Measurements from ENCODE around the gene SPSB1.

The SPSB1 gene

DNA sequence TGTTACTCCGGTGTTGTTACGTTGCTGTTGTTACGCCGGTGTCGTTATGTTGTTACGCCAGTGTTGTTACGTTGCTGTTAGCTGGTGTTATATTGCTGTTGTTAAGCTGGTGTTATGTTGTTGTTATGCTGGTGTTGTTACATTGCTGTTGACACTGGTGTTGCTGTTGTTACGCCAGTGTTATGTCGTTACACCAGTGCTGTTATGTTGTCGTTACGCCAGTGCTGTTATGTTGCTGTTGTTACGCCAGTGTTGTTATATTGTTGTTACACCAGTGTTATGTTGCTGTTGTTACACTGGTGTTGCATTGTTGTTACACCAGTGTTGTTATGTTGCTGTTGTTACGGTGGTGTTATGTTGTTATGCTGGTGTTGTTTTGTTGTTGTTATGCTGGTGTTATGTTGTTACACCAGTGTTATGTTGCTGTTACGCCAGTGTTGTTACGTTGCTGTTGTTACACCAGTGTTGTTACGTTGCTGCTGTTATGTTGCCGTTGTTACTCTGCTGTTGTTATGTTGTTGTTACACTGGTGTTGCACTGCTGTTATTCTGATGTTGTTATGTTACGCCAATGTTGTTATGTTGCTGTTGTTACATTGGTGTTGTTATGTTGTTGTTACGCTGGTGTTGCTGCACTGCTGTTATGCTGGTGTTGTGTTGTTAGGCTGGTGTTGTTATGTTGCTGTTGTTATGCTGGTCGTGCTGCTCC is 32.5 kb upstream of the SPSB1 start:
- DNase-seq, result no peak

DNA sequence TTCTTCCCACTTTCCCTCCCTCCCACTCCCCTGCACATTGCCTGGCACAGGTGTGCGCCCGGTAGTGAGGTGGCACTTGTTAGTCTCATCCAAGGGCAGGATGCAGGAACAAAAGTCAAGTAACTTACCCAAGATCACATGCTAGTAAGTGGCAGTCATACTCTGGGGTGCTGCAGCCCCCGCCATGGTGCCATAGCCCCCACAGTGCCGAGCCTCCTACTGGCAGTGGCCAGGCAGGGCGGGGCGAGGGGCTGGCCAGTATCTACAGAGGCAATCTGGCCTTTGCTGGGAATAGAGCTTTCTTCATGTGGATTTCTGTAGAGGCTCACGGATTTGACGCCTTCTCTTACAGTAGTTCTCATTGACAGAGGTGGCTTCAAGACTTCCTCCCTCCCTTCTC is 31.2 kb upstream of the SPSB1 start:
- DNase-seq, result no peak

DNA sequence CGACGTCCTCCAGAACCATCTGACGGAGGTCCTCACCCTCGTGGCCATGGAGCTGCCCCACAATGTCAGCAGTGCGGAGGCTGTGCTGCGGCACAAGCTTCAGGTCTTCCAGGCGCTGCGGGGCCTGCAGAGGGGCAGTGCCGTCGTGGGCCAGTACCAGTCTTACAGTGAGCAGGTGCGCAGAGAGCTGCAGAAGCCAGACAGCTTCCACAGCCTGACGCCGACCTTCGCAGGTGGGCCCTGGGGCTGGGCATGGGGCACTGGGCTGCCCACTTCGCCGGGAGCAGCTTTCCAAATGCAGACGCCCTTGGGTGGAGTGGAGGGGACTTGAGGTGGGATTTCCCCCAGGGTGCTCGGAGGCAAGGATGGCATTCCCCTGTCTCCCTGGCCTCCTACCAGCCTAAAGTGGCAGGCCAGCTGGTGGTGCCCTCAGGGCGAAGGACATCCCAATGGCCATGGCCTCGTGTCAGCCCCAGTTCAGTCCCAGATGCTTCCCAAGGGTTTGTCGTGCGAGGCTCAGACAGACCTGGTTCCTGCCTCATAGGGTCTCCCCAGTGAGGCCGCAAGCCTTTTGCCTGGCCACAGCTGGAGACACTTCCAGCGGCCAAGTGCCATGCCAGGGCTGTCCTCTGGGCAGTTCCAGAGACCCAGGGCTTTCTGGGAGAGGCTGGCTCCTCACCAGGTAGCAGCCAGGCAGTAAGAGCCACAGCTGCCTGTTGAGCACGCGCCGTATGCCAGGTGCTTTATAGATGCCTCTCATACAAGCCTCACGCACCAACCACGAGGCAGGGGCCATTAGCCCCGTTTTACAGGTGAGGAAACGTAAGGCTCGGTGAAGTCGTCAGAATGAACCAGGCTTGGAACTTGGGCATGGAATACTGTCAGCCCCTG is 30.4 kb upstream of the SPSB1 start:
- no peak for DNase-seq

DNA sequence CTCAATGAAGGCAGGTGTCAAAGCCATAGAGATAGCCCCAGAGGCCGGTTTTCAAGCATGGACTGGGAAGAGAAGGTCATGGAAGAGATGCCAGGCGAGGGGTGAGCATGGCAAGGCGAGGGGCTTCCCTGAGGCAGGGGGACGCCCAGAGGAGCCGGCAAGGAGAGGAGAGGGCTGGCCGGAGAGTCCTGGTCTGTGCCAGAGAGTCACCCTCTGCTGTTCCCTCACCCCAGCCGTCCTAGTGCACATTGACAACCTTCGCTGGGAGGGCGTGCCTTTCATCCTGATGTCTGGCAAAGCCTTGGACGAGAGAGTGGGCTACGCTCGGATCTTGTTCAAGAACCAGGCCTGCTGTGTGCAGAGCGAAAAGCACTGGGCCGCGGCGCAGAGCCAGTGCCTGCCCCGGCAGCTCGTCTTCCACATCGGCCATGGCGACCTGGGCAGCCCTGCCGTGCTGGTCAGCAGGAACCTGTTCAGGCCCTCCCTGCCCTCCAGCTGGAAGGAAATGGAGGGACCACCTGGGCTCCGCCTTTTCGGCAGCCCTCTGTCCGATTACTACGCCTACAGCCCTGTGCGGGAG is 29.3 kb upstream of the SPSB1 start:
- no peak for DNase-seq

DNA sequence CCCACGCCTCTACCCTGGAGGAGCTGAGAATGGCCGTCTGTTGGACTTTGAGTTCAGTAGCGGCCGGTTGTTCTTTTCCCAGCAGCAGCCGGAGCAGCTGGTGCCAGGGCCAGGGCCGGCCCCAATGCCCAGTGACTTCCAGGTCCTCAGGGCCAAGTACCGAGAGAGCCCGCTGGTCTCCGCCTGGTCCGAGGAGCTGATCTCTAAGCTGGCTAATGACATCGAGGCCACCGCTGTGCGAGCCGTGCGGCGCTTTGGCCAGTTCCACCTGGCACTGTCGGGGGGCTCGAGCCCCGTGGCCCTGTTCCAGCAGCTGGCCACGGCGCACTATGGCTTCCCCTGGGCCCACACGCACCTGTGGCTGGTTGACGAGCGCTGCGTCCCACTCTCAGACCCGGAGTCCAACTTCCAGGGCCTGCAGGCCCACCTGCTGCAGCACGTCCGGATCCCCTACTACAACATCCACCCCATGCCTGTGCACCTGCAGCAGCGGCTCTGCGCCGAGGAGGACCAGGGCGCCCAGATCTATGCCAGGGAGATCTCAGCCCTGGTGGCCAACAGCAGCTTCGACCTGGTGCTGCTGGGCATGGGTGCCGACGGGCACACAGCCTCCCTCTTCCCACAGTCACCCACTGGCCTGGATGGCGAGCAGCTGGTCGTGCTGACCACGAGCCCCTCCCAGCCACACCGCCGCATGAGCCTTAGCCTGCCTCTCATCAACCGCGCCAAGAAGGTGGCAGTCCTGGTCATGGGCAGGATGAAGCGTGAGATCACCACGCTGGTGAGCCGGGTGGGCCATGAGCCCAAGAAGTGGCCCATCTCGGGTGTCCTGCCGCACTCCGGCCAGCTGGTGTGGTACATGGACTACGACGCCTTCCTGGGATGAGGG is 28.5 kb upstream of the SPSB1 start:
- no peak for DNase-seq

DNA sequence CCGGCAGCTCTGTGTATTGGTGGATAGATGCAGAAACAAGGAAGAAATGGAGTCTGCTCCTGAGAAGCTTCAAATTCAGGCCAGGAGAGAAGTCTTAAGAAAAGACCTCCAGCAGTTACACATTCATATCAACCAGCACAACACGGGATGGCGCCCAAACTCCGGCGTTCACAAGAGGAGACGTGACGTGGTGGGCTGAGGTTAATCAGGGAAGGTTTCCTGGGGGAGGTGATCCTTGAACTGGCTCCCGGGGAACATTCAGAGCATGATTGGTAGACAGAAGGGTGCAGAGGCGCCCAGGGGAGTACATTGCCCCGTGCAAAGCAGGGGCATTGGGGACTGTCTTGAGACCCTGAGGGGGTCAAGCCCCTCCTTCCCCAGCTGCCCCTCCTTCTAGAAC is 27.7 kb upstream of the SPSB1 start:
- DNase-seq, result no peak

DNA sequence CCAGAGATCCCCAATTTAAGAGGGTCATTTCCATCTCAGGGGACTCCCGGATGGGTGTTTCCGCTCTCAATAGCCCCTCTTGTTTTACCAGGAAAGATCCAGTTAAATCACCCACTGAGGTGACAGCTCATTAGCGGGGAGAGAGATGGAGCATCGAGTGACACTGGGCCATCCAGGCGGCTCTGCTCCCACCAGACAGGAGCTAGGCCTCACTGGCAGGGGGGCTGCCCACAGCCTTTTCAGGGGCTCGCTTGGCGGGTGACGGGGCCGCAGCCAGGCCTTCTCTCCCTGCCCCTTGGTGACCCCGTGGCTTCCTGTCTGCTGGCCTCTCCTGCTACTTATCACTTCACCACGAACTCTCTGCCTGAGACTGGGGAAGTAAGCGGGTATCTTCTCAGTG is 26.7 kb upstream of the SPSB1 start:
- no peak for DNase-seq

DNA sequence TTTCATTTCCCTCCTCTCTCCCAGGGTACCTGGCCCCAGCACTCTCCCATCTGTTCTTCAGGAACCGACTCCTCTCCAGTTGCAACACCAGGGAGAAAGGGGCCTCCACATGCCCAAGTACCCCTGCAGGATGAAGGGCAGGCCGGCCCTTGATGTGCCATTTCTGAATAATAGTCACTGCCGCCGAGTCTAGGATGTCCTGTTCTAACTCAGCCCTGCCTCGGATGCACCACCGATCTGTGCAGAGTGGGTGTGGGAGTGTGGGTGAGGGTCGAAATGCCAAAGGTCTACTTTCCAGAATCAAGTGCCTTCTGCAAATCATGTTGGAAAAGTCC is 25.4 kb upstream of the SPSB1 start:
- DNase-seq, result no peak

DNA sequence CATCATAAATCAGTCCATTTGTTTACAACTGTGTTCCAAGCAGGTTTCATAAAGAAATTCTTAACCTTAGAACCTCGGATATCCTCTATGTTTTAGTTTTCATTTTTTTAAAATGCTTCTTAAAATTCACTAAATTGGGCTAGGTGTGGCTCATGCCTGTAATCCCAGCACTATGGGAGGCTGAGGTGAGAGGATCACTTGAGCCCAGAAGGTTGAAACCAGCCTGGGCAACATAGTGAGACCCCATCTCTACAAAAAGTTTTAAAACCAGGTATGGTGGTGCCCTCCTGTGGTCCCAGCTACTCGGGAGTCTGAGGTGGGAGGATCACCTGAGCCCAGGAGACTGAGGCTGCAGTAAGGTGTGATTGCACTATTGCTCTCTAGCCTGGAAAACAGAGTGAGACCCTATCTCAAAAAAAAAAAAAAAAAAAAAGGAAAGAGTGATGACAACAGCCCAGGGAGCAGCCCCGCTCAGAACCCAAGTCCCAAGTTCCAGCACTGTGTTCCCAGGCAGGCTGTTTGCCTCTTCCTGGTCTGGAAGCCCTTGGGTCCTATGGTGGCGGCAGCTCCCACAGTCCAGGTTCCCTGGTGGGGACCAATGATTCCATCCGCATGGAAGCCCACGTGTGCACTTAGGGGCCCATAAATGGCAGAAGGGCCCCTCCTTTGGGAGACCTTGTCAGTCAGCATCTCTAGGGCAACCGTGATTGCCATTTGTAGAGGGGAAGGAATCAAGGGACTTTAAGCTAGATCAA is 24.7 kb upstream of the SPSB1 start:
- DNase-seq, result no peak

DNA sequence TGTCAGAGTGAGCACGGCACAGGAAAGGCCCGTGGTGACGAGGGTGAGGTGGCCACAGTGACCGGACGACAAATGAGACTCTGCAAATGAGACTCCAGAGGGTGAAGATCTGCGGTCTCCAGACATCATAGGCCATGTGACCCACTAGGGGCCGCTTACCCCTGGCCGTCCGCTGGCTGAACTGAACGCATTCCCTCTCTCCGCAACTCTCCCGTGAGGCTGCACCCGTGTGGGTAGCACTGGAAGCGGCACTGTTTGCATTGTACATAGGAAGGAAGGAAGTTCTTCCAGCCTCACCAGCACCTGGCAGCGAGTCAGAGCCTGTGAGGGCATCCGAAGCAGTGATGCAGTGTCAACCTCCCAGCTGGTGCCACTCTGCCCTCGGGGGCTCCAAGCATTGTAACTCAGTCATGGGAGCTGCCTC is 23.6 kb upstream of the SPSB1 start:
- no peak for DNase-seq

DNA sequence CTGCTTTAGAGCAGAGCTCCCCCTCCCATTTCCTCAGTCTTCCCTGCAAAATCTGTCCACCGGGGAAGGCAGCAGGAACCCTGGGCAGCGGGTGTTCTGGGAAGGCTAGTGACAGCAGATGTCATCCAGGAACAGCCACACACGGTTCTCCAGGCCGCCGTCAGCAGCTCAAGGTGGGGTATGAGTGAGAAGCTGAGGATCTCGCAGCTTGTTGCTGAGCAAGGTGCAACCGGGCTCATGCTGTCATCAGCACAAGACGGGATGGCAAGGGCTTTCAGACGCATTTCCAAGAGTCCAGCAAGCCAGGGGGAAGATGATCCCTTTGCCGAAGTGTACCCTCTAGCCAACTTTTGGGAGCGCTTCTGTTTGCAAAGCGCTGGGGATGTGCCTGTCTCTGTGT is 23.0 kb upstream of the SPSB1 start:
- no peak for DNase-seq

DNA sequence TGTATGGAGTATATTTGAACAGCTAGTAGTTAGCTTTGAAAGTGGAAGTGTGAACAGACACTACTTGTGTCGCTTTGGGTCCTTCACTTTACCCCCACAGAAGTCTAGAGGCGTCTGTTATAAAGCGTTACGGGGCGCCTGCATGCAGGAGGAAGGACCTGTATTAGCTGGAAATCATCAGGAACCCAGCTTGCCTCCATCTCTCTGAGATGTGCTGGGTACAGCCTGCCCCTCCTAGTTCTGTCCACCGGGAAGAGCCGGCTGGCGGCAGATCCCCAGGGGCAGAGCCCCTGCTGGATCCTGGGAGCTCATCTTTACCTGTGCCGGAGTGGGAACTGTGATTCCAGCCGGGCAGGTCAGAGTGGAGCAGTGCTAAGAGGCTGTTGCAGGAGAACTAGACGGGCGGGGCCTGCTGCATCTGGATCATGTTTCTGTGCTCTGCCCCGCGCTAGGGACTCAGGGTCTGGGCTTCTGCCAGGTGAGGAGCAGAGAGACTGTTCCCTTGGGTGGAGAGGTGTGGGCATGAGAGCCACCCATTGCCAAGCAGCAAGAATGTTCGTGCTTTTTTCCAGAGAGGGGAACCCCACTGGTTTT is 22.3 kb upstream of the SPSB1 start:
- no peak for DNase-seq

DNA sequence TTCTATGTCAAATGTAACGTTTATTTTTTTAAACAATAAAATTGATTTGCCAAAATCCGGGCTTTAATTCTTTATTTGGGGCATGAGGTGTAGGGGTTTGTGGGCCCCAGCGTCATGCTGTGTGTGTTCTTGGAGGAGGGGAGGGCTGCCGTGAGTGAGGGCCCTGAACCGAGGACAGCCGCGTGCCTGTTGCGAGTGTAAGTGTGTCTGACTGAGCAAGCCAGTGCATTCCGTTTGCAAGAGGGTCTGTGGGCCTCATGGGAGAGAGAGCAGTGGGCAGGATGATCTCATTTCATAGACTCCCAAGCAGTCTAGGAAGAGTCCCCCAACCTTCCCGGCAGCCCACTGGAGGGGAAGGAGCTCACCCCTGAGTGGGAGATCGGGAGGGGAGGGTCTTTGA is 21.4 kb upstream of the SPSB1 start:
- DNase-seq, result no peak

DNA sequence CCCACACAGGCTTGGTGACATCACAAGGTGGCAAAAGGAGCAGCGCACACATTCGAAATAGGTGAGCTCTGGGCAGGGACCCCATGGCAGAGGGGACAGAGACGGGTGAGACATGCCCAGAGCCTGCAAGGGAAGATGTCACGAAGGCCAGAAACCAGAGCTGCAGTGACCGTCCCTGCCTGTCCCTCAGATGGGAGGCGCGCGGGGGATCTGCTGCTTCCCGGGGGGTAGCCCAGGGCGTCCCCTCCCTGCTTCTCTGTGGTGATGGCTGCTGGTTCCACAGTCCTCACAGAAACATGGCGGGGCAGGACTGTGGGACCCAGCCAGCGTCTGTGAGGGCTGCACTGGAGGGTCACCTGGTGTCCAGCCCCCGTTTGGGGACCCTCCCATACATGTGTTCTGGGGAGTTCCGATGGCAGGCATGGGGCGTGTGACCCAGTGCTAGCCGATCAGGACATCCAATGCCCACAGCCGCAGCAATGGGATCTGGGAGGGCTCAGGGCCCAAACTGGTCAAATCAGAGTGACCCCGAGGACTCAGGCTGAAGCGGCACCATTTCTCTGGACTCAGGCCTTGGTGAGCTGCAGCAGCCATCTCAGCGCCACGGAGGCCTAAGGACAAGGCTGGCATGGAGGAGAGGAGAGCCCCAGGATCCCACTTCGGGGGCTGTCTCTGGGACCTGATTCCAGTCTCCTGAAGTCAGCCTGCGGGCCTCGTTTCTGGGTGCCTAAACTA is 20.7 kb upstream of the SPSB1 start:
- no peak for DNase-seq

DNA sequence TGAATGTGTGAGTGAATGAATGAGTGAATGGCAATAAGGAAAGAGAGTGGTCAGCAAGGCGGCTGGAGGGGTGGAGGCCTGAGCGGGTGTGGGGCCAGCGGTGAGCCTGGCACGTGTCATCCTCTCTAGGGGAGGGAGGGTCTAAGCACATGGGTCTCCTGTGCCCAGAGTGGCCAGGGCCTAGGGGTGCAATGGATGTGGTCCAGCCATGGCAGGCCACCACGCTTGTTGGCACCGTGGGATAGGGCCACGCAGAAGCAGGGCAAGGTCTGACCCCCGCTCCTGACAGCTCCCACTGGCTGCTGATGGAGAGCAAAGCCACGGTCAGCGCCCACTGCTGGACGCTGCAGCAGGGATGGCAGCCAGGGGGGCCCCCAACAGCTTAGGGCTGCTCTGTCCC is 19.5 kb upstream of the SPSB1 start:
- DNase-seq, result no peak

DNA sequence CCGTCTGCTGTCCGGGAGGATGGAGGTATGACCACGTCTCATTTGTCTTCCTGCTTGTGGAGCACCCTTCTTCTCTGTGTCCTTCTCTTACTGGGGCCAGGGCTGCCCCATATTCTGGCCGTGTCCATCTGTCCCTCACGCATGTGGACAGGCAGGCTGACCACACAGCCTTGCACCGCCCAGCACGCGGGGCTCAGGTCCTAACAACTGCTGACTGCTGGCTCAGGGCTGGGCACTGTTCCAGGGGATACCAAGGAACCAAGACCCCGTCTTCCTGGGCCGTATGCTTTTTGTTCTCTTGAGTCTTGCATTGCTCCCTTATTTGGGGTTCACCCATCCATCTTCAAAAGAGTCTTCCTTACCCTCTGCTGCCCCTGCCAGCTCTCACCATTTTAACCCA is 17.5 kb upstream of the SPSB1 start:
- DNase-seq, result no peak

DNA sequence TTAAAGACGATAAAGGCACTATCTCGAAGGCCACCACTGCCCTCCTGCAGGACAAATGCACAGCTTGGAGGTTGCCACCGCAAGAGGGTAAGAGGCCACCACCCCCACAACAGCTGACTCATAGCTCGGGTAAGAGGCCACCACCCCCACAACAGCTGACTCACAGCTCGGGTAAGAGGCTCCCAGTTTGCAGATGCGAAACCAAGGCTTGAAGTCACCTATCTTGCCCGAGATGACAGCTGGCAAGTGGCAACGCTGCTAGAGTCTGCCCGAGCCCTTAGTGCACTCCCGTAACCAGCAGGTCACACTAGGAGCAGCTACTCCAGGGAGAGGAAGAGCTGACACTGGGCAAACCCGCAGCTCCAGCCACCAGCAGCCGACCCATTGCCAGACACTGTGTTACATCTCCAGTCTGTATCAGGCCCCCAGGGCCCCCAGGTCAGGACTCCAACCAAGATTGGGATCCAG is 17.1 kb upstream of the SPSB1 start:
- peak; percentile 62 for DNase-seq

DNA sequence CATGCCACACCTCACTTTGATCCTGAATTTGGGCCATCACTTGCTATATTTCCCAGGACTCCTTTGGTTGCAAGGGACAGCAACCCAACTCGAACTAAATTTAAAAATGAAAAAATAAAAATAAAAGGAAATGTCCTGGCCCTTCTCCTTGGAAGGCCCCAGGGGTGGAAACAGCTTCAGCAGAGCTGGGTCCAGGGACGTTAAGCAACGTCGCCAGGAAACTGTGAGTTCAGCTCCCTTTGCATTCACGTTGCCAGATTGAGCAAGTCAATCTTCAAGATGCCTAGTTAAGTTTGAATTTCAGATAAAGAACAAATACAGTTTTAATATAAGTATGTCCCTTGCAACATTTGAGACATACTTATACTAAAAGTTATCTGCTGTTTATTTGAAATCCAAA is 14.6 kb upstream of the SPSB1 start:
- DNase-seq, result no peak

DNA sequence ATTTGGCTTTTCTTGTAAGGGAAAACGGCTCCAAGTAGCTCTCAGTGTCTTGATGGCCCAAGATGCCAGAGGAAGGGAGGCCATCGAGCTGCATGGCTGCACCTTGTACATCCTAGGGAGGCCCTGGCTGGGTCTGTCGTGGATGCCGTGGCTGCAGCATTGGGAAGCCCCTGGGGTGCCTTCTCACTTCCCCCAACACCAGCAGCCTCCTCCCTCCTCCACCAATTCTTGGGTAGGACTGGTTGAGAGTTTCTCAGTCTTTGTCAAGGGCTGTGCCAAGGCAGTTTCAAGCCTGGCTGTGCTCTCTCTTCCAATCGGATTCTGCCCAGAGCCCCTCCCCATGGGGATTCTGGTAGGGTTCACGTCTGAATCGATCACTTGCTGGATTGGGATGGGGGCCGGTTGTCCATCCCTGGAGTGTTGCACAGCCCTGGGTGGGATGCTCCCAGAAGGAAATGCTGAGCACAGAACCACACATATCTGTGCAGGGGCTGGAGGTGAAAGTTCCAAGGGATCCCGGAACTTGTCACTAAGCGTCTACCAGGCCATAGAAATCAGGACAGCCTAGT is 14.0 kb upstream of the SPSB1 start:
- DNase-seq, result no peak

DNA sequence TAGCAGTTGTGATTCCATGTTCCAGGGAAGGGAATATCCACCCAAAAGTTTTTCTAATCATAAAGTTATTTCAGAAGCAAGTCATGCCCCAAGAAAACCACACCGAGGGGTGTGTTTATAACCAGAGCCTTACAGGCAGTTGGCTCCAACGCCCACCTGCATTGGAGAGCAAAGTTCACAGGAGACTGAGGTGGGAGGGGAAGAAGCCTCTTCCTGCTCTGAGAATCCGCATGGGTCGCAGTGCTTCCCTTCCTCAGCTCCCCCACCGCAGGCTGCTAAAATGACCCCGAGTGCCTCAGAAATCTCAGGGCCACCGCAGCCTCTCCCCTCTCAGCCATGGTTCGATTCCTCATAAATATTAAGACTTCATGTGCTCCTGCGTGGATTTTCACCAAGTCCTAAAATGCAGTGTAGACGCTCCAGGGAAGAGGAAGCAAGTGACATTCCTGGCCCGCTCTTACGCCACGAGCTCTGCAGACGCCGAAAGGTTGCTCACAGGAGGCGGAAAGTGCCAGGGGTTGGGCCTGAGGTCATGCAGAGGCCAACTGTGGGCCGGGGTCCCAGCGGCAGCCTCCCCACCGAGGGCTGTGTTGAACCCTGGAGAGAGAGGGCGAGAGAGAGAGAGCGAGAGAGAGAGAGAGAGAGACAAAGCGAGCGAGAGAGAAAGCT is 13.4 kb upstream of the SPSB1 start:
- DNase-seq, result no peak
